A549 (cell line): ENCODE measurements around the gene ZNF670. TPM values are rescaled to one million over a fixed set of nuclear protein-coding genes. Genes with fewer than 3 reads are reported as not detected.
"Not testable (repeated sequence)": the region's sequence is repeated elsewhere in the genome, so short reads cannot be mapped to it uniquely, and the experiment has no call there.

Experiments
- ATAC-seq, 2 experiments: fragments of 200-7000 bp in 1 of 2; fragments of >200 bp in 1 of 2; cut with Nextera tagmentation in 1 of 2; cut with Tn5 transposase in 1 of 2; 3 replicates each; pipeline versions ENCODE4 v1.8.0 to v1.9.1; 2018 to 2020; ENCODE audit warnings: mild to moderate bottlenecking in 1 of 2, moderate library complexity in 1 of 2
- CTCF ChIA-PET: fragments of 300-600 bp; sonication (Branson Sonifier 250); formaldehyde crosslinking; extraction: SDS; loops from one replicate; lab custom pipeline; 2021; ENCODE audit warnings: antibody characterized with exemption, inconsistent platforms; lab: Yijun Ruan, JAX
- POLR2A ChIA-PET: fragments of 350-600 bp; formaldehyde crosslinking; extraction: SDS; loops from one replicate; lab custom pipeline; 2021; ENCODE audit warnings: antibody characterized with exemption, inconsistent platforms; lab: Yijun Ruan, JAX
- DNase-seq, 2 experiments: peaks; one replicate each; pipeline versions ENCODE4 v3.0.0 to v3.0.0-alpha.2; 2011 to 2016; ENCODE audit warnings: low read depth in 1 of 2, low spot score in 1 of 2
- FAIRE-seq: peaks from 2 replicates; lab custom pipeline; 2011; peaks lifted over from hg19 to GRCh38; lab: Jason Lieb, UNC
- H3K27ac ChIP-seq, 2 experiments: fragments of >200 bp; sonication (Bioruptor Twin); formaldehyde crosslinking; 3 replicates each; pipeline ENCODE4 v1.5.1; 2016 to 2017
- H3K4me1 ChIP-seq: fragments of >200 bp; sonication (Bioruptor Twin); formaldehyde crosslinking; 3 replicates; pipeline ENCODE4 v1.6.1; 2016
- H3K4me2 ChIP-seq: fragments of >200 bp; sonication (Bioruptor Twin); formaldehyde crosslinking; 3 replicates; pipeline ENCODE4 v1.6.1; 2016
- H3K4me3 ChIP-seq: fragments of >200 bp; sonication (Bioruptor Twin); formaldehyde crosslinking; 3 replicates; pipeline ENCODE4 v1.5.1; 2016
- H3K9me3 ChIP-seq: fragments of >200 bp; sonication (Bioruptor Twin); formaldehyde crosslinking; 3 replicates; pipeline ENCODE4 v1.6.1; 2016
- CBX2 ChIP-seq: fragments of 200-600 bp; sonication (generic); IDR thresholded peaks from 2 replicates; pipeline ENCODE4 v1.6.1; 2016; ENCODE audit warnings: low read depth, mild to moderate bottlenecking, borderline replicate concordance
- CEBPB ChIP-seq, 2 experiments: fragments of >200 bp in 1 of 2; sonication (Bioruptor Twin) in 1 of 2; formaldehyde crosslinking in 1 of 2; IDR thresholded peaks; 2 replicates each; pipeline ENCODE4 v1.6.1; 2012 to 2016
- CTCF ChIP-seq: fragments of >200 bp; sonication (Bioruptor Twin); formaldehyde crosslinking; IDR thresholded peaks from 3 replicates; pipeline ENCODE4 v1.5.1; 2016
- EHF ChIP-seq: fragments of 250-450 bp; sonication (Bioruptor Pico); IDR thresholded peaks from 2 replicates; pipeline ENCODE4 v1.5.0; 2020; ENCODE audit warnings: mild to moderate bottlenecking
- EHMT2 ChIP-seq: fragments of 200-600 bp; sonication (generic); IDR thresholded peaks from 2 replicates; pipeline ENCODE4 v1.6.1; 2016; ENCODE audit warnings: antibody characterized with exemption, low read depth, mild to moderate bottlenecking, moderate library complexity
- HOXA7 ChIP-seq: fragments of 250-450 bp; sonication (Bioruptor Pico); IDR thresholded peaks from 2 replicates; pipeline ENCODE4 v1.5.0; 2020; ENCODE audit warnings: mild to moderate bottlenecking, moderate library complexity
- KDM1A ChIP-seq: fragments of 200-600 bp; sonication (generic); IDR thresholded peaks from 2 replicates; pipeline ENCODE4 v1.6.1; 2016; ENCODE audit warnings: low read depth, mild to moderate bottlenecking
- KDM5A ChIP-seq: fragments of 200-600 bp; sonication (generic); IDR thresholded peaks from 2 replicates; pipeline ENCODE4 v1.6.1; 2016; ENCODE audit warnings: antibody characterized with exemption, mild to moderate bottlenecking
- MAZ ChIP-seq: fragments of 150-350 bp; IDR thresholded peaks from 2 replicates; pipeline ENCODE4 v1.6.1; 2014; ENCODE audit warnings: antibody characterized with exemption, low read depth, low read length, borderline replicate concordance
- MYC ChIP-seq: IDR thresholded peaks from 2 replicates; pipeline ENCODE4 v1.6.1; 2012; ENCODE audit warnings: mild to moderate bottlenecking, inconsistent platforms, low read length, improper control_type of control experiment, borderline replicate concordance
- NR3C1 ChIP-seq: fragments of >200 bp; sonication (Bioruptor Twin); formaldehyde crosslinking; IDR thresholded peaks from 3 replicates; pipeline ENCODE4 v1.6.1; 2017
- POLR2A ChIP-seq: IDR thresholded peaks from 2 replicates; pipeline ENCODE4 v1.6.1; 2012; ENCODE audit warnings: mild to moderate bottlenecking, low read length
- RAD21 ChIP-seq, 2 experiments: fragments of >200 bp in 1 of 2; sonication (Bioruptor Twin) in 1 of 2; formaldehyde crosslinking in 1 of 2; IDR thresholded peaks in 1 of 2; conservative IDR thresholded peaks in 1 of 2; 2 replicates in 1 of 2; 3 replicates in 1 of 2; pipeline ENCODE4 v1.6.1; 2012 to 2018; ENCODE audit warnings: inconsistent platforms in 1 of 2
- RNF2 ChIP-seq: fragments of 200-600 bp; sonication (generic); IDR thresholded peaks from 2 replicates; pipeline ENCODE4 v1.6.1; 2016; ENCODE audit warnings: low read depth, mild to moderate bottlenecking, antibody characterized with exemption, moderate library complexity, borderline replicate concordance
- SMC3 ChIP-seq: fragments of >200 bp; sonication (Bioruptor Twin); formaldehyde crosslinking; IDR thresholded peaks from 3 replicates; pipeline ENCODE4 v1.6.1; 2018; ENCODE audit warnings: inconsistent platforms
- TFCP2L1 ChIP-seq: fragments of 250-450 bp; sonication (Bioruptor Pico); IDR thresholded peaks from 2 replicates; pipeline ENCODE4 v1.5.0; 2021; ENCODE audit warnings: mild to moderate bottlenecking
- ZFP36 ChIP-seq: fragments of 450-650 bp; IDR thresholded peaks from 2 replicates; pipeline ENCODE4 v1.6.1; 2014; ENCODE audit warnings: borderline replicate concordance; ENCODE audit not compliant: partially characterized antibody
- ZSCAN20 ChIP-seq: fragments of 250-450 bp; sonication (Bioruptor Pico); IDR thresholded peaks from 2 replicates; pipeline ENCODE4 v1.8.0; 2022; ENCODE audit warnings: mild to moderate bottlenecking, moderate library complexity
- WGBS: methylation state at CpG from one replicate; pipeline ENCODE4 v1.1.6; 2017; ENCODE audit errors: missing lambda C conversion rate; 5-methylcytosine and 5-hydroxymethylcytosine counted together
- polyA plus RNA-seq, 4 experiments: library from polyadenylated mRNA; depleted of rRNA in 3 of 4; stranded (reverse); fragments of >200 nt; fragmentation: RNase III in 1 of 4; extraction: RNeasy Plus Mini Kit Qiagen cat#74134 plus additional on column Dnase treatment in 1 of 4; gene quantifications; 2 replicates in 3 of 4; 3 replicates in 1 of 4; pipeline ENCODE4 v1.2.3, GENCODE V29; 2011 to 2017
- TF ChIP-seq, protein P1 (sequence below): IDR thresholded peaks from 2 replicates; pipeline ENCODE4 v1.6.1; 2012

ZNF670 gene
- polyA plus RNA-seq, 2 of the 4 experiments (the other 2 are of a cell fraction), result 2.9 to 4.3 TPM

DNA sequence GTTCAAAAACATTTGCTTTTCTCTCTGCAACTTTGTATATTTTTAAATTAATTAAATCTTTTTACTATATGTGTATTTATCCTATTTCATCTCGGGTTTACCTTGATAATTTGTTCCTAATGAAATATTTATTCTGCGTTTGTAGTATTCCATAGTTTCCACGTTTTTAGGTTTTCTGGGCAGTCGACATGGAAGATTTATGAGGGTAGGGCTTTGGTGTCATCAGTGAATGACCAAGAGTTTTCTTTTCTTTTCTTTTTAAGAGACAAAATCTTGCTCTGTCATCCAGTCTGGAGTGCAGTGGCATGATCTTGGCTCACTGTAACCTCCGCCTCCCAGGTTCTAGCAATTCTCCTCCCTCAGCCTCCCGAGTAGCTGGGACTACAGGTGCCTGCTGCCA is 42.8 kb upstream of the ZNF670 start:
- H3K4me1 ChIP-seq, result no peaks in the 10 kb centered on the region
- H3K4me2 ChIP-seq, result no peak overlapping the region
- ChIA-PET POLR2A (no interaction called here), CTCF (interaction anchor here (0.6 kb wide), 2 partner anchors 100 to 196 kb away, joined by 3 read pairs; no protein-coding TSS in a partner anchor)
- FAIRE-seq, result no peak
- H3K9me3 ChIP-seq, result peaks cover 22% of the 10 kb centered on the region
- TF ChIP-seq EHF (CRISPR knock-in tag) (no peak), KDM1A (no peak), CTCF (no peak), ZFP36 (no peak), CBX2 (no peak), EHMT2 (no peak), TFCP2L1 (CRISPR knock-in tag) (no peak), KDM5A (no peak)
- TF ChIP-seq, protein P1, sequence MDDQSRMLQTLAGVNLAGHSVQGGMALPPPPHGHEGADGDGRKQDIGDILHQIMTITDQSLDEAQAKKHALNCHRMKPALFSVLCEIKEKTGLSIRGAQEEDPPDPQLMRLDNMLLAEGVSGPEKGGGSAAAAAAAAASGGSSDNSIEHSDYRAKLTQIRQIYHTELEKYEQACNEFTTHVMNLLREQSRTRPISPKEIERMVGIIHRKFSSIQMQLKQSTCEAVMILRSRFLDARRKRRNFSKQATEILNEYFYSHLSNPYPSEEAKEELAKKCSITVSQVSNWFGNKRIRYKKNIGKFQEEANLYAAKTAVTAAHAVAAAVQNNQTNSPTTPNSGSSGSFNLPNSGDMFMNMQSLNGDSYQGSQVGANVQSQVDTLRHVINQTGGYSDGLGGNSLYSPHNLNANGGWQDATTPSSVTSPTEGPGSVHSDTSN, result no peak
- ATAC-seq, result no peak
- no peak overlapping the region for H3K4me3 ChIP-seq
- no peak for DNase-seq
- 46% methylated on average over 6 of the region's 6 CpGs for WGBS
- no peak overlapping the region for H3K27ac ChIP-seq

- H3K27ac ChIP-seq, H3K4me3 ChIP-seq, H3K4me1 ChIP-seq, H3K4me2 ChIP-seq, POLR2A ChIA-PET, FAIRE-seq, DNase-seq, CTCF ChIA-PET, ATAC-seq: not testable (repeated sequence)
- WGBS, result 68% methylated on average over 3 of the region's 4 CpGs
- H3K9me3 ChIP-seq, result peaks cover 23% of the 10 kb centered on the region
Measured at GRCh38 chr1:247120408-247120668, 41.7 kb upstream of the ZNF670 start.

DNA sequence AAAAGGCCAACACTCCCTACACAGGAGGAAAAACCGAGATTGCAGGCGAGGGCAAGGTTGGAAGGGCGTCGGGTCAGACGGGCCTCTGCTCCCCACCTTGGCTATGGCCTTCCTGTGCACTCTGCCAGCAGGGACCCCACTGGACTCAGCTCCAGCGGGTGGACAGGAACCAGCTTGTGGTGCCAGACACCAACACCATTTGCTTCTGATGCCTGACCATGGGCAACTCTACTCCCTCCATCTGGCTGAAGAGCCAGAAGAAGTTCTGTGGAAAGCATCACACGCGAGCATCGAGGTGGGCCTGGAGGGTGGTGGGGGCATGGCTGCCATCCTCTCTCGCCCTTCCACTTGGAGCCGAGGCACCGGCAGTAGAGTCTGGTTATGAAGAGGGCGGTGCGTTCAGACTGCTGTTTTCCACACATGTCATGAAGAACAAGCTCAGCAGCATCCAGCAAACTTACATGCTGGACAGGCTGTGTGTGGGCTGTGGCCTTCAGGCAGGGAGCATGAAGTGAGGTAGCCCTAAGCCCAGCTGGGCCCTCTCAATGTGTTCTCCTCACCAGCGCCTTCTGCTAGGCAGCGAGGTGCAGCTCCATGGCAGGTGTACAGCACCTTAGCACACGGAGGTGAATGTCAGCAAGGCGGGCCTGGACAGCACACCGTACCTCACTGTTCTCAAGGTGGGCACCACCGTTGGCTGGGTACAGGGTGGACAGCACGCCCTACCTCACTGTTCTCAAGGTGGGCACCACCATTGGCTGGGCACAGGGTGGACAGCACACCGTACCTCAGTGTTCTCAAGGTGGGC is 41.2 kb upstream of the ZNF670 start:
- TF ChIP-seq ZSCAN20 (CRISPR knock-in tag), result no peak
- no peak for TF ChIP-seq RNF2
- no peak for TF ChIP-seq NR3C1
- no peak for TF ChIP-seq CEBPB (IDR thresholded peaks at IDR 0.05)
- no peak for TF ChIP-seq MAZ
- no peak for TF ChIP-seq POLR2A
- TF ChIP-seq KDM1A, result no peak
- TF ChIP-seq SMC3, result no peak
- no peak for TF ChIP-seq MYC
- Histone ChIP-seq H3K4me2 (no peak overlapping the region), H3K4me1 (no peaks in the 10 kb centered on the region), H3K4me3 (no peak overlapping the region), H3K27ac (no peak overlapping the region), H3K9me3 (peaks cover 24% of the 10 kb centered on the region)
- ChIA-PET POLR2A (no interaction called here), CTCF (no interaction called here)
- WGBS, result 92% methylated on average over 8 of the region's 22 CpGs
- DNase-seq, result peak in 1 of 2 experiments; percentile 27
- ATAC-seq, result peak; percentile 66
- FAIRE-seq, result no peak

DNA sequence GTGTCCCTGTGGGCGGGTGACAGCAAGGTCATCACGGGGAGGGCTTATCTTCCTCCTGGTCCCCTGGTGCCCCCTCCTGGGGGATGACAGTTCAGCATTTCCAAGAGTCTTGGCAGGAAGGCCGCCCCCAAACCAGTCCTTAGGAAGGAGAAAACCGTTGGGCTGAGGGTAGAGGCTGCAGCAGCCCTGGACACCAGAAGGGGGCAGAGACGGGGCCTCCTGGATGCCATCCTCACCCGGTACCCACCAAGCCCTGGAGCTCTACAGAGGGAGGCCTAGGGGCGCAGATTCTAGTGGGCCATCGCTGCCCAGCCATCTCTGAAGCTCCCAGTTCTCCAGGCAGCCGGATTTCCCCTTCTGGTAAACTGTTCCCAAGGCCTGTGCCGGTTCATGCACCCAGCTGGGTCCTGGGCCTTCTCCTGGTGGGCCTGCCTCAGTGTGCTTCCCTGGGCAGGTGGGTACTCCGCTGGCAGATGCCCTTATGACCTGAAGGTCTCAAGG is 40.4 kb upstream of the ZNF670 start:
- 96% methylated on average over 5 of the region's 11 CpGs for WGBS

More for the DNA sequence above, 40.4 kb upstream of the ZNF670 start:
- H3K4me3 ChIP-seq, result no peak overlapping the region
- H3K27ac ChIP-seq, result no peak overlapping the region
- DNase-seq (peak; percentile 10 to 45), FAIRE-seq (no peak), ATAC-seq (peak; percentile 51 to 64; a peak in 5 of 6 replicates)
- POLR2A ChIA-PET, result no interaction called here
- H3K4me2 ChIP-seq, result no peak overlapping the region
- TF ChIP-seq RAD21 (conservative IDR thresholded peaks at IDR 0.05 in 1 of 2, IDR thresholded peaks at IDR 0.05 in 1 of 2) (0 out of 5 replicates have a peak, but pooled peaks of 1 of the 2 experiments have one; percentile 24), HOXA7 (CRISPR knock-in tag) (no peak)
- TF ChIP-seq, all 56 proteins: peak for 1
- Histone ChIP-seq H3K4me1 (no peaks in the 10 kb centered on the region), H3K9me3 (peaks cover 31% of the 10 kb centered on the region)
- CTCF ChIA-PET, result no interaction called here
